Gastroesophageal sphincter (tissue), 4 donors: ENCODE data around the gene TRPM6. TPM values are rescaled to one million over a fixed set of nuclear protein-coding genes. Genes with fewer than 3 reads are reported as not detected.

Source experiments
- ATAC-seq: fragments of 150-250 bp; one replicate; pipeline ENCODE4 v1.9.1; 2016; ENCODE audit warnings: mild to moderate bottlenecking, moderate library complexity
- H3K27ac ChIP-seq, 4 donors: fragments of 200-600 bp; sonication (generic) in 3 of 4; 1 replicate in 3 of 4; 2 replicates in 1 of 4; pipeline ENCODE4 v1.5.1; 2016 to 2019
- H3K27me3 ChIP-seq: fragments of 200-600 bp; sonication (generic); one replicate; pipeline ENCODE4 v1.5.1; 2019
- H3K36me3 ChIP-seq, 2 donors: fragments of 200-600 bp; sonication (generic); one replicate each; pipeline ENCODE4 v1.5.1; 2019; ENCODE audit warnings: control low read depth in 1 of 2
- H3K4me1 ChIP-seq, 3 donors: fragments of 200-600 bp; sonication (generic); 1 replicate in 2 of 3; 2 replicates in 1 of 3; pipeline ENCODE4 v1.5.1; 2016 to 2019; ENCODE audit warnings: control low read depth in 2 of 3
- H3K4me3 ChIP-seq, 2 donors: fragments of 200-600 bp; sonication (generic); one replicate each; pipeline ENCODE4 v1.5.1; 2019; ENCODE audit warnings: mild to moderate bottlenecking in 1 of 2, moderate library complexity in 1 of 2
- H3K9me3 ChIP-seq, 3 donors: fragments of 200-600 bp; sonication (generic); one replicate each; pipeline ENCODE4 v1.5.1; 2017 to 2019; ENCODE audit warnings: control low read depth in 2 of 3
- CTCF ChIP-seq, 4 experiments: fragments of 200-600 bp in 2 of 4; fragments of 450-650 bp in 2 of 4; sonication (generic) in 1 of 4; IDR thresholded peaks; one replicate each; pipeline ENCODE4 v1.5.1; 2017 to 2019; ENCODE audit warnings: antibody characterized with exemption in 4 of 4, mild to moderate bottlenecking in 2 of 4, moderate library complexity in 2 of 4
- EP300 ChIP-seq: sonication (generic); formaldehyde crosslinking; IDR thresholded peaks from one replicate; pipeline ENCODE4 v1.6.1; 2017; ENCODE audit warnings: antibody characterized with exemption, mild to moderate bottlenecking
- POLR2A ChIP-seq, 2 donors: fragments of 450-650 bp; IDR thresholded peaks; one replicate each; pipeline ENCODE4 v1.6.1; 2017; ENCODE audit warnings: antibody characterized with exemption in 2 of 2, mild to moderate bottlenecking in 2 of 2, moderate library complexity in 1 of 2
- POLR2AphosphoS5 ChIP-seq: sonication (generic); formaldehyde crosslinking; IDR thresholded peaks from one replicate; pipeline ENCODE4 v1.6.1; 2017; ENCODE audit warnings: antibody characterized with exemption
- WGBS, 2 donors: methylation state at CpG; one replicate each; pipeline ENCODE4 v1.1.5; 2018; ENCODE audit warnings: low coverage in 1 of 2; 5-methylcytosine and 5-hydroxymethylcytosine counted together
- total RNA-seq, 4 donors: library from RNA; depleted of rRNA; stranded (reverse); fragments of >200 nt; gene quantifications; one replicate each; pipeline ENCODE4 v1.1.0, GENCODE V29; 2016

Gene TRPM6
- total RNA-seq, 4 donors from 2014 or later: 0.27 to 1.1 (median 0.79) TPM

GRCh38 chr9:74748966-74749365 lies 138.8 kb downstream of the TRPM6 start:
- TF ChIP-seq POLR2AphosphoS5 (no peak), POLR2A (IDR thresholded peaks at IDR 0.05) (no peak), EP300 (no peak), CTCF (IDR thresholded peaks at IDR 0.05) (no peak)
- H3K4me1 ChIP-seq: no peaks in the 10 kb centered on the region
- ATAC-seq: no peak
- 71 to 86% methylated on average over 4 of the region's 4 CpGs for WGBS, 2 donors
- H3K4me3 ChIP-seq: no peak overlapping the region
- H3K36me3 ChIP-seq: no peaks in the 10 kb centered on the region
- no peaks in the 10 kb centered on the region for H3K9me3 ChIP-seq
- no peaks in the 10 kb centered on the region for H3K27me3 ChIP-seq
- H3K27ac ChIP-seq: no peak overlapping the region

- peak; percentile 19 to 58 (median 38) for TF ChIP-seq CTCF (IDR thresholded peaks at IDR 0.05)
- TF ChIP-seq POLR2A (IDR thresholded peaks at IDR 0.05): no peak
- TF ChIP-seq EP300: no peak
- H3K27me3 ChIP-seq: peaks cover 15% of the 10 kb centered on the region
- no peaks in the 10 kb centered on the region for H3K4me1 ChIP-seq
- ATAC-seq: no peak
- H3K4me3 ChIP-seq: no peak overlapping the region
- H3K27ac ChIP-seq: no peak overlapping the region
- 10 to 17% methylated on average over 8 of the region's 8 CpGs for WGBS, 2 donors
- no peaks in the 10 kb centered on the region for H3K9me3 ChIP-seq
- no peaks in the 10 kb centered on the region for H3K36me3 ChIP-seq
These were observed 144.7 kb downstream of the TRPM6 start for GRCh38 chr9:74742792-74743730.

- 86 to 96% methylated on average over 1 of the region's 1 CpG for WGBS, 2 donors
These were observed 145.4 kb downstream of the TRPM6 start for GRCh38 chr9:74742191-74742790.

DNA sequence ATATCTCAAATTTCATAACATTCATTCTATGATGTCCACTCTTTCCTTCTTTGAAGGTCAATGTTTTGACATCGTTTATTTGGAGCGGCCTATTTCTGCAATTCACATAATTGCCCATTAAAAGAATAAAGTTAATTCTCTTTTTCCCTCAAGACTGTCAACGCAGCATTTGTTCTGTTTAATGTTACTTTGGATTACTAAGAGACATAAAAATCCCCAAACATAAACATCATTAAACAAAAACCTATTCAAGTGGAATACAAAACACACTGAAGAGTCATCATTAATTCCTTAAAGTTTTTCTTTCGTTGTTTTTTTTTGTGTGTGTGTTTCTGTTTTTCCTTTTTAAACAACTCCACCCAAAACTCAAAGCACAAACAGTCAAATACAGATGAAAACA lies 151.1 kb downstream of the TRPM6 start:
- Histone ChIP-seq H3K27me3 (peaks cover 8% of the 10 kb centered on the region), H3K9me3 (no peaks in the 10 kb centered on the region), H3K4me1 (no peaks in the 10 kb centered on the region), H3K27ac (no peak overlapping the region), H3K36me3 (no peaks in the 10 kb centered on the region), H3K4me3 (no peak overlapping the region)
- 65 to 73% methylated on average over 3 to 4 of the region's 4 CpGs for WGBS, 2 donors
- no peak for ATAC-seq
- TF ChIP-seq POLR2AphosphoS5 (no peak), POLR2A (IDR thresholded peaks at IDR 0.05) (no peak), CTCF (IDR thresholded peaks at IDR 0.05) (no peak), EP300 (no peak)

More at GRCh38 chr9:74742191-74742790, 145.4 kb downstream of the TRPM6 start:
- ATAC-seq: no peak
- Histone ChIP-seq H3K9me3 (no peaks in the 10 kb centered on the region), H3K27me3 (peaks cover 15% of the 10 kb centered on the region), H3K4me3 (no peak overlapping the region), H3K27ac (no peak overlapping the region), H3K36me3 (no peaks in the 10 kb centered on the region), H3K4me1 (no peaks in the 10 kb centered on the region)
- TF ChIP-seq CTCF (IDR thresholded peaks at IDR 0.05): no peak
- no peak for TF ChIP-seq POLR2AphosphoS5
- no peak for TF ChIP-seq POLR2A (IDR thresholded peaks at IDR 0.05)
- no peak for TF ChIP-seq EP300
